8988T (cell line): Measurements from ENCODE around the gene CLP1.
"Not testable (repeated sequence)": the region's sequence is repeated elsewhere in the genome, so short reads cannot be mapped to it uniquely, and the experiment has no call there.

Experiments used
- DNase-seq: peaks from one replicate; pipeline ENCODE4 v3.0.0; 2011

Gene CLP1

GRCh38 chr11:57667117-57667735 lies 9.7 kb downstream of the CLP1 start:
- peak; percentile 89 for DNase-seq

DNA sequence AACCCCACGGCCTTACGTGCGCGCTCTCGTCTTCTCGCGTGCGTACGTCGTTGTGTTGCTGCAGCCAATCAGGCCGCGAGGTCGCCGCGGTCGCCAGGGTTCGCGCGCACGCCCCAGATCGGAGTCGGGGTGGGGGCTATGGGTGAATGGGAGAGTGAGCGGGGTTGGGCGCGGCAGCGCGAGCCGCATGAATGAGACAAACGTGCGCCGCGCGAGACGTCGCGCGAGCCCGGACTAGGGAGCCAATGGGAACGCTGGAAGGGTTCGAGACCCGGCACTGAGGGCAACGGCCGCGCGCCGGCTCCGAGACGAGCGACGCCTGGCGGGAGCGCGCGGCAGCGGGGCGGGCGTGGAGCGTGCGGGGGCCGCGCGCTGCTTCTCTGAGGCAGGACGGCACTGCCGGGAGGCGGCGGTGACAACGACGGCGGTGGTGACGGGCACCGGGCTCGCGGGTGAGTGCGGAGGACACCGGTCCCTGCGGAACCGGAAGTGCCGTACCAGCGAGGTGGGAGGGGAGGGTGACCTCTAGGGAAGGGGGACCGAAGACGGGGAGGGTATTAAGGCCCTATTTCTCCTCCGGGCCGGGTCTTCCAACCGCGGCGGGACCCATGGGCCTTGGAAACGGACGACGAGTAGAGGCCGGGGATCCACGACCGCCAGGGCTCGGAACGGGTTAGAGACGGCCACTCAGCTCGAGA lies 10.3 kb downstream of the CLP1 start, which contains the start of gene ZDHHC5:
Gene ZDHHC5 (plus strand): TSS at position 379 of the 698 bp plus-strand sequence. CDS start 4,977 bp downstream, outside the sequence.
- DNase-seq, result peak; percentile 98

DNA sequence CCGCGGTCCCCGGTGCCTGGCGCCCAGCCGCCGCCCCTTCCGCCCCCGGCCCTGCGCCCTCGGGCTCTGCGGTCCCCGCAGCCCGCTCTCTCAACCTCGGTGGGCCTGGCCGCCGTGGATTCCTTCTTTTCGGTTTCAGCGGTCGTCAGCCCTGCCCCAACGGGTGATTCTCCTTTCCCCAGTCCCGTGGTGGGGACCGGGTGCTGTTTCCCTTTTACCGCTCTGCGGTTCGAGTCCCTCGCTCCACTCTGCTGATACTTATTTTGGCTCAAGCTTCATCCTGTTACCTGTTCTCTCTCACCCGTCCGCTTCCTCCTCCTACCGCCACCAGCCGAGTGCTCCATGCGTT lies 10.8 kb downstream of the CLP1 start:
- peak; percentile 36 for DNase-seq

DNA sequence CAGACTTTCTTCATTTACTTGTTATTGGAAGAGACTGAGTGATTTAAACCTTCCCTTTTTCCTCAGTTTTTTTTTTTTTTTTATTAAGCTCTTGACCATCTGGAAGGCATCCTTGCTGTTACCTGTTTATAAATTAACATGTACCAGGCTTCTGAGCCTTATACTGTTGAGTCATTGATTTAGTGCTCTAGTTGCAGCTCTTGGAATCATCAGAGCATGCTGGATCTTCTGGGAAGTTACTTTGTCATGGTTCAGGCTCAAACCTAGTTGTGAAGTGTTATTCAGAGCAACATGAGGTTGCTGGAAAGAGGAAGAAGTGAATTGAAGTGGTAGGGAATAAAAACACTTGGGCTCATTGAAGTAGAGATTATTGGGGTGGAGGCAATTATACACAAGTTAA lies 16.7 kb downstream of the CLP1 start:
- DNase-seq, result no peak

DNA sequence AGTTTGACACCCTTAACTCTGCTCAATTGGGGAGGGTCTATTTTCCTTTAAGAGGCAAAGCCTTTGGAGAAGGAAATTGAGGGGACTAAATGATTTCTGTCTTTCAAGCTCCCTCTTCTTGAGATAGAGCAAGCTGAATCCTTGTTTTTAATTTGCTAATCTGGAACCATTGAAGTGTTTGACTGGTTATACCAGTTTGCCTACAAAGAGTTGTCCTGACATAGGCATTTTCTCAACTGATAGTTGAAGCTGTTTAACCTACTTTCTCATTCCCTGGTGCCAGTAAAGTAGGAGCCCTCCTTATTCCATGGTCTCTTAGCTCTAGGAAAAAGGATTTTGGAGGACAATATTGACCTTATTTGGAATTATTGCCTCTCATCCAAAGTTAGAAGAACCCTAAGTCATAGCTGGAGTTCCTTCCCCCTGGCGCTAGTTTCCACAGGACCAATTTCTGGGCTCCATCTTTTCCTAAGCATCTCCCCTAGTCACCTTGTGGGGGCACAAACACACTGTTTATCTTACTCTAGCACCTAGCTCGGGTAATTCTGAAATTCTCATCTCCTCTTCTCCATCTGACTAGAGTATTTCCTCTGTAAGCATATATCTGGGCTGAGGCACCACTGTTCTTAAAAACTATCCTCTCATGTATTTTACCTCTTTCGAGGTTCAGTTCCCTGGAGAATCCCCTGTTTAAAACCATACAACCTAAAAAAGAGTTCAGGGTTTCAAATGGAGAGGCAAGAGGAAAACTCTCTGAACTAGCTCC lies 17.8 kb downstream of the CLP1 start:
- DNase-seq, result no peak

- no peak for DNase-seq
Measured at GRCh38 chr11:57679396-57679795, 21.8 kb downstream of the CLP1 start.

GRCh38 chr11:57680552-57680874 lies 23.0 kb downstream of the CLP1 start:
- DNase-seq, result no peak

DNA sequence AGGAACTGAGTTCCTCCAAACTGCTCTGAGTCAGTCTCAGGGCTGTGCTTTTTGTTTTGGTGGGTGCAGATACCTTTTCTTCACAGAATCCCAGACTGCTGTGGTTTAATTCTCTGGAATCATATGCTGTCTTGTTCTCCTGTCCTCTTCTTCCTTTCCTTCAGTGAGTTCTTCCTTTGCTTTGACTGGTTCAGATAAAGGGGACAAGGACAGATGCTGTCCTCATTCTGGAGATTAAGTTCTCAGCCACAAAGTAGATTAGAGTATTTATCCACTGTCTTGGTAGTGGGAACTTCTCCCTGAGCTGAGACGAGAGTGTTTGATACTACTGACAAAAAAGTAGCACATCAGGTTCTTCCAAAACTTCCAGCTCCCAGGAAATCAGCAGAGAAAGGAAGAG lies 23.6 kb downstream of the CLP1 start:
- no peak for DNase-seq

- not testable (repeated sequence) for DNase-seq
Measured at GRCh38 chr11:57690474-57690873, 32.9 kb downstream of the CLP1 start.

GRCh38 chr11:57698843-57699365 lies 41.3 kb downstream of the CLP1 start:
- DNase-seq, result no peak

DNA sequence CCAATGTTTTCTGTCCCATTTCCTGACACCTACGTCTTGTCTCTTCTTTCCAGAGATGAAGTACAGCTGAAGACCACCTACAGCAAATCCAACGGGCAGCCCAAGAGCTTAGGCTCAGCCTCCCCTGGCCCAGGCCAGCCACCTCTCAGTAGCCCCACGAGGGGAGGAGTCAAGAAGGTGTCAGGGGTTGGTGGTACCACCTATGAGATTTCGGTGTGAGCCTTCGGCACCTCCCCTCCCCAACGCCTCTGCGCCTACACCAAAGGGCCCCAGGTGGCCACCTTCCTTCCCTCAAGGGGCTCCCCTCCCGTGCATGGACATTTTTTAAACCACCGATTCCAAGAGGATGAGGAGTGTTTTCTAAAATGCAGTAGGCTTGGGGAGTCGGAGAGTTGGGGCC lies 42.3 kb downstream of the CLP1 start:
- DNase-seq, result no peak

DNA sequence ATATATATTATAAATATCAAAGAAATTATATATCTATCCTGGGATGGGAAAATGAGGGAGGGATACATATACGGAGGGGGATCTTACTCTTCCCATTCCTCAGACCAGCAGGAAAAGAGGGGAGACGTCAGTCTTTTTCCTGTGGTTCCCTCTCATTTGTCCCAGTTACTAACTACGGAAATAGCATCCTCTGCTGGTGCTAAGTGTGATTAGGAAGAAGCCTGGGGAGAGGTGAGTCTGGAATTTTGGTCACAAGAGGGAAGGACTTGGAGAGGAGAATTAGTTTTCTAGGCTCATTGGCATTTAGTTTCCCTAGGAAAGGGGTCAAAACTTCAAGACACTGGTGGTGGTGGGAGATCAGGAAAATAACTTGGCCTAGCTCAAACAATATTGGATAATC lies 42.9 kb downstream of the CLP1 start:
- DNase-seq, result no peak

- no peak for DNase-seq
Measured at GRCh38 chr11:57703341-57703740, 45.8 kb downstream of the CLP1 start.

- DNase-seq, result no peak
Measured at GRCh38 chr11:57704932-57705331, 47.4 kb downstream of the CLP1 start.

- not testable (repeated sequence) for DNase-seq
Measured at GRCh38 chr11:57705432-57705831, 47.9 kb downstream of the CLP1 start.

- DNase-seq, result no peak
Measured at GRCh38 chr11:57709802-57710367, 52.3 kb downstream of the CLP1 start.
